ENCODE measurements around the gene GRIK2. TPM values are rescaled to one million over a fixed set of nuclear protein-coding genes. Genes with fewer than 3 reads are reported as not detected.
"Not testable (repeated sequence)": the region's sequence is repeated elsewhere in the genome, so short reads cannot be mapped to it uniquely, and the experiment has no call there.

Gene GRIK2
- 0.21 and 1.5 TPM in 2 replicates for total RNA-seq
- polyA plus RNA-seq, result 0.45 and 0.54 TPM in 2 replicates

- Histone ChIP-seq H3K4me1 (ENCODE audit: low read depth) (no peaks in the 10 kb centered on the region), H3K4me3 (peak within 1 kb of the TSS; percentile 40), H3K27me3 (peaks cover 72% of the 10 kb centered on the region), H3K9me3 (ENCODE audit: low read depth) (no peaks in the 10 kb centered on the region), H3K27ac (no peak within 1 kb of the TSS), H3K36me3 (no peaks in the 10 kb centered on the region)
- DNase-seq (ENCODE audit: low read depth in 1 of 2, low spot score in 1 of 2), result peak; percentile 36 to 78
- TF ChIP-seq CTCF (IDR thresholded peaks at IDR 0.05; ENCODE audit: low read depth, low read length), result peak; percentile 47
These were observed at the start of gene GRIK2 for GRCh38 chr6:101393251-101393828. Gene GRIK2, plus strand, starts transcription at chr6:101393708.

- Histone ChIP-seq H3K27ac (no peak overlapping the region), H3K27me3 (no peaks in the 10 kb centered on the region), H3K36me3 (no peaks in the 10 kb centered on the region), H3K4me3 (no peak overlapping the region), H3K9me3 (ENCODE audit: low read depth) (no peaks in the 10 kb centered on the region), H3K4me1 (ENCODE audit: low read depth) (no peaks in the 10 kb centered on the region)
- TF ChIP-seq CTCF (IDR thresholded peaks at IDR 0.05; ENCODE audit: low read depth, low read length), result no peak
- DNase-seq (ENCODE audit: low read depth in 1 of 2, low spot score in 1 of 2), result no peak
These were observed 48.6 kb upstream of the GRIK2 start for GRCh38 chr6:101344885-101345284.

DNA sequence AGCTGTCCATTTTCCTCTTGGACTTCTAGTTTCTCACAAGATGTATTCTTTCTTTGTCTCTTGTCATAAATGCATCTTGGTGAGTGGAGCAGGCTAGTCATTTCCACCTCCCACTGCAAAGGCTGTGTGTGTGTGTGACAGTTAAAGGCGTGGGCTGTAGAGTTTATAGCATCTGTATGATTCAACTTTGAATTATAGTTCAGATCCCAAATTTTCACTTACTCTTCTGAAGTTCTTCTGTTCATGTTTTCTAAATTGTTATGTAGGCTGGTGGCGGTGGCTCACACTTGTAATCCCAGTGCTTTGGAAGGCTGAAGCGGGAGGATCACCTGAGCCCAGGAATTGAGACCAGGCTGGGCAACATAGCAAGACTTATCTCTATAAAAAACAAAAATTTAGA lies 44.7 kb upstream of the GRIK2 start:
- Histone ChIP-seq H3K9me3 (ENCODE audit: low read depth) (no peaks in the 10 kb centered on the region), H3K27ac (no peak overlapping the region), H3K4me1 (ENCODE audit: low read depth) (no peaks in the 10 kb centered on the region), H3K36me3 (no peaks in the 10 kb centered on the region), H3K4me3 (no peak overlapping the region), H3K27me3 (no peaks in the 10 kb centered on the region)
- DNase-seq (ENCODE audit: low read depth in 1 of 2, low spot score in 1 of 2), result no peak
- no peak for TF ChIP-seq CTCF (IDR thresholded peaks at IDR 0.05; ENCODE audit: low read depth, low read length)

DNA sequence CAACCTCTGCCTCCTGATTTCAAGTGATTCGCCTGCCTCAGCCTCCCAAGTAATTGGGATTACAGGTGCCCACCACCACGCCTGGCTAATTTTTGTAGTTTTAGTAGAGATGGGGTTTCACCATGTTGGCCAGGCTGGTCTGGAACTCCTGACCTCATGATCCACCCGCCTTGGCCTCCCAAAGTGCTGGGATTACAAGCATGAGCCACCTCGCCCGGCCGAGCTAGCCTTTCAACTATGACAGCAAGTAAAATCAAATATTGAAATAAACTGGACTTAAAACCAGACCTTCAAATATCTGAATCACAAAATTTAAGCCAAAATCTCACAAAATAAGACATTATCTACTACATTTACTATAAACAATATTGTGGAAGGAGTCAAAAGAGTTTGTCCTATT lies 42.9 kb upstream of the GRIK2 start:
- not testable (repeated sequence) for H3K27me3 ChIP-seq; DNase-seq (ENCODE audit: low read depth in 1 of 2, low spot score in 1 of 2); H3K9me3 ChIP-seq (ENCODE audit: low read depth)

DNA sequence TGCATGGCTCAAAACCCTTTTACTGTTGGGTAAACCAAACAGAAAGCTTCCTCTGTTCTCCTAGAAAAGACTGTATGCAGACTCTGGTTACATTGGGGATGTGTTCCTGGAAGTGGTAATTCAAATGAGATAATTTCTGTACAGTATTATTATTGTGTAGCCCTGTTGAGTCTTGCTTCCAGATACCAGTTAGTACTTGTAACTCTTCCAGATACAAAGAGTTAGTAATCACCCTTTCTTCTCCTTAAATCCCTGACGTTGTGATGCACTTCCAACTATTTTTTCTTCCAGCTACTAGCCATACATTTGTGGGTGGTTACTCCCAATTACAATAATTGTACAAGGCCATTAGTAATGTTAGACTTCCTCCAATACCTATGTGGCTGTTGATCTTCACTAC lies 42.3 kb upstream of the GRIK2 start:
- no peak for DNase-seq (ENCODE audit: low read depth in 1 of 2, low spot score in 1 of 2)
- Histone ChIP-seq H3K36me3 (no peaks in the 10 kb centered on the region), H3K4me1 (ENCODE audit: low read depth) (no peaks in the 10 kb centered on the region), H3K27ac (no peak overlapping the region), H3K9me3 (ENCODE audit: low read depth) (no peaks in the 10 kb centered on the region), H3K27me3 (no peaks in the 10 kb centered on the region), H3K4me3 (no peak overlapping the region)
- TF ChIP-seq CTCF (IDR thresholded peaks at IDR 0.05; ENCODE audit: low read depth, low read length), result no peak

More for the DNA sequence above, 42.9 kb upstream of the GRIK2 start:
- not testable (repeated sequence) for H3K36me3 ChIP-seq; H3K4me1 ChIP-seq (ENCODE audit: low read depth); H3K4me3 ChIP-seq; H3K27ac ChIP-seq

- Histone ChIP-seq H3K4me1 (ENCODE audit: low read depth) (no peaks in the 10 kb centered on the region), H3K27me3 (no peaks in the 10 kb centered on the region), H3K9me3 (ENCODE audit: low read depth) (no peaks in the 10 kb centered on the region), H3K36me3 (no peaks in the 10 kb centered on the region), H3K27ac (no peak overlapping the region), H3K4me3 (no peak overlapping the region)
- no peak for TF ChIP-seq CTCF (IDR thresholded peaks at IDR 0.05; ENCODE audit: low read depth, low read length)
- DNase-seq (ENCODE audit: low read depth in 1 of 2, low spot score in 1 of 2), result no peak
These were observed 41.2 kb upstream of the GRIK2 start for GRCh38 chr6:101352316-101352715.

Data from cardiac muscle cell (in vitro differentiated cells and primary cell).